Measurements from ENCODE around the gene ROGDI. TPM values are rescaled to one million over a fixed set of nuclear protein-coding genes. Genes with fewer than 3 reads are reported as not detected.

ROGDI gene
- total and polyA plus RNA-seq, 9 of the 15 experiments (the other 6 are each of a cell fraction or from before 2014, with no cell fraction given), result 0.97 to 37.3 (median 16.5) TPM

DNA sequence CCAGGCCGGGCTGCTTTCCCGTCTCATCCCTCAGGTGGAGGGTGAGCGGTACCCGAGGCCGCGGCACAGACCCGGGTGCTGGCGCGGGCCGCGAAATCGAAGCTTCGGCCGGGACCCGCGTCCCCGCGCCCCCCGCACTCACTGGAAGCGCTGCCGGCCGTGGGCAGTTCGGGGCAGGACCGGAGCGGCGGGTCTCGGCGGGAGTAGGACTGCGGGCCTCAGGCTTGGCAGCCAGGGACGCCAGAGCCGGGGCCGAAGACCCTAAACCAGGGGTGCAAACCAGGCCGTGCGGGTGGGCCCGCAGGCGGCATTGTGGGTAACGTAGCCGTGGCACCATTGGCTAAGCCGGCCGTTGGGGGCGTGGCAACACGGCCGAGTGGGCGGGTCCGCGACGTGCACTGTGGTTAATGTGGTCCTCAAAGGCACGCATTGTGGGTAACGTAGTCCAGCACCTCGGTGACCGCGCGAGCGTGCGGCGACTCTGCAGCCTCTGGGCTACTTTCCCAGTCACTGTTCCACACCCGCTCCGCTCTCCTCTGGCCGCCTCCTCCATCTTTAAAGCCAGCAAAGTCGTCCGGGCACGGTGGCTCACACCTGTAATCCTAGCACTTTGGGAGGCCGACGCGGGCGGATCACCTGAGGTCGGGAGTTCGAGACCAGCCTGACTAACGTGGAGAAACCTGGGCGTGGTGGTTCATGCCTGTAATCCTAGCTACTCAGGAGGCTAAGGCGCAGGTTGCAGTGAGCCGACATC, 35.4 kb downstream of the ROGDI start, which contains the start of gene ZNF500 (continued):
- TF ChIP-seq ARID2 (IDR thresholded peaks at IDR 0.05) (no peak), BMI1 (IDR thresholded peaks at IDR 0.05; ENCODE audit: low read length) (no peak), TAF1 (IDR thresholded peaks at IDR 0.05; ENCODE audit: control insufficient read depth, extremely low read depth, insufficient read depth, low read length, severe bottlenecking) (peak; percentile 53), DNMT1 (IDR thresholded peaks at IDR 0.05) (no peak), ZEB2 (IDR thresholded peaks at IDR 0.05) (0 out of 2 replicates have a peak, but pooled peaks have one; percentile 32), SLC30A9 (CRISPR knock-in tag; IDR thresholded peaks at IDR 0.05) (no peak), ZNF124 (CRISPR knock-in tag; IDR thresholded peaks at IDR 0.05) (no peak), FOXA3 (CRISPR knock-in tag; conservative IDR thresholded peaks at IDR 0.05 in 1 of 2, IDR thresholded peaks at IDR 0.05 in 1 of 2) (no peak), SRSF7 (optimal IDR thresholded peaks at IDR 0.05; ENCODE audit: low read depth, low read length) (no peak)
- TF ChIP-seq, protein P1, sequence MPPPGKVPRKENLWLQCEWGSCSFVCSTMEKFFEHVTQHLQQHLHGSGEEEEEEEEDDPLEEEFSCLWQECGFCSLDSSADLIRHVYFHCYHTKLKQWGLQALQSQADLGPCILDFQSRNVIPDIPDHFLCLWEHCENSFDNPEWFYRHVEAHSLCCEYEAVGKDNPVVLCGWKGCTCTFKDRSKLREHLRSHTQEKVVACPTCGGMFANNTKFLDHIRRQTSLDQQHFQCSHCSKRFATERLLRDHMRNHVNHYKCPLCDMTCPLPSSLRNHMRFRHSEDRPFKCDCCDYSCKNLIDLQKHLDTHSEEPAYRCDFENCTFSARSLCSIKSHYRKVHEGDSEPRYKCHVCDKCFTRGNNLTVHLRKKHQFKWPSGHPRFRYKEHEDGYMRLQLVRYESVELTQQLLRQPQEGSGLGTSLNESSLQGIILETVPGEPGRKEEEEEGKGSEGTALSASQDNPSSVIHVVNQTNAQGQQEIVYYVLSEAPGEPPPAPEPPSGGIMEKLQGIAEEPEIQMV (tag; conservative IDR thresholded peaks at IDR 0.05; ENCODE audit: low read depth), result no peak
- TF ChIP-seq, protein P2, sequence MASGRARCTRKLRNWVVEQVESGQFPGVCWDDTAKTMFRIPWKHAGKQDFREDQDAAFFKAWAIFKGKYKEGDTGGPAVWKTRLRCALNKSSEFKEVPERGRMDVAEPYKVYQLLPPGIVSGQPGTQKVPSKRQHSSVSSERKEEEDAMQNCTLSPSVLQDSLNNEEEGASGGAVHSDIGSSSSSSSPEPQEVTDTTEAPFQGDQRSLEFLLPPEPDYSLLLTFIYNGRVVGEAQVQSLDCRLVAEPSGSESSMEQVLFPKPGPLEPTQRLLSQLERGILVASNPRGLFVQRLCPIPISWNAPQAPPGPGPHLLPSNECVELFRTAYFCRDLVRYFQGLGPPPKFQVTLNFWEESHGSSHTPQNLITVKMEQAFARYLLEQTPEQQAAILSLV (tag; IDR thresholded peaks at IDR 0.05), result no peak
- TF ChIP-seq, protein P3, sequence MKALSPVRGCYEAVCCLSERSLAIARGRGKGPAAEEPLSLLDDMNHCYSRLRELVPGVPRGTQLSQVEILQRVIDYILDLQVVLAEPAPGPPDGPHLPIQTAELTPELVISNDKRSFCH (CRISPR knock-in tag; IDR thresholded peaks at IDR 0.05), result no peak
- TF ChIP-seq, protein P3 (tag; IDR thresholded peaks at IDR 0.05), result no peak
- TF ChIP-seq, protein P4, sequence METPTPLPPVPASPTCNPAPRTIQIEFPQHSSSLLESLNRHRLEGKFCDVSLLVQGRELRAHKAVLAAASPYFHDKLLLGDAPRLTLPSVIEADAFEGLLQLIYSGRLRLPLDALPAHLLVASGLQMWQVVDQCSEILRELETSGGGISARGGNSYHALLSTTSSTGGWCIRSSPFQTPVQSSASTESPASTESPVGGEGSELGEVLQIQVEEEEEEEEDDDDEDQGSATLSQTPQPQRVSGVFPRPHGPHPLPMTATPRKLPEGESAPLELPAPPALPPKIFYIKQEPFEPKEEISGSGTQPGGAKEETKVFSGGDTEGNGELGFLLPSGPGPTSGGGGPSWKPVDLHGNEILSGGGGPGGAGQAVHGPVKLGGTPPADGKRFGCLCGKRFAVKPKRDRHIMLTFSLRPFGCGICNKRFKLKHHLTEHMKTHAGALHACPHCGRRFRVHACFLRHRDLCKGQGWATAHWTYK (CRISPR knock-in tag; IDR thresholded peaks at IDR 0.05), result peak; percentile 68

Measured in K562 (cell line).